GM12878 (cell line): Measurements from ENCODE around the gene LARP4B. TPM values are rescaled to one million over a fixed set of nuclear protein-coding genes. Genes with fewer than 3 reads are reported as not detected.

Experiments used
- ATAC-seq: fragments of 200-7000 bp; cut with Tn5 transposase; 3 replicates; pipeline ENCODE4 v1.9.1; 2020; ENCODE audit warnings: mild to moderate bottlenecking, moderate library complexity
- BruUV-seq: library from RNA; stranded (reverse); fragments of 400-500 nt; replicated peaks from 2 replicates; lab custom pipeline; 2021; lab: Mats Ljungman, UMichigan
- CTCF ChIA-PET: fragments of 300-600 bp; sonication (Branson Sonifier 250); formaldehyde crosslinking; extraction: SDS; loops from one replicate; lab custom pipeline; 2021; ENCODE audit warnings: inconsistent platforms; lab: Yijun Ruan, JAX
- POLR2A ChIA-PET: fragments of 350-600 bp; formaldehyde crosslinking; extraction: SDS; loops from one replicate; lab custom pipeline; 2021; ENCODE audit warnings: inconsistent platforms; lab: Charles Lee
- RAD21 ChIA-PET: fragments of 300-600 bp; sonication (Branson Sonifier 250); formaldehyde crosslinking; loops from one replicate; lab custom pipeline; 2023; ENCODE audit warnings: antibody characterized with exemption; ENCODE audit not compliant: unreplicated experiment; lab: Charles Lee
- SMC1A ChIA-PET: fragments of 300-600 bp; sonication (Branson Sonifier 250); formaldehyde crosslinking; loops from one replicate; lab custom pipeline; 2023; ENCODE audit not compliant: unreplicated experiment, uncharacterized antibody; lab: Charles Lee
- DNase-seq: peaks from one replicate; pipeline ENCODE4 v3.0.0-alpha.2; 2011; ENCODE audit warnings: low read depth, low spot score
- FAIRE-seq: peaks from 3 replicates; lab custom pipeline; 2011; peaks lifted over from hg19 to GRCh38; lab: Jason Lieb, UNC
- H2AFZ ChIP-seq: 2 replicates; pipeline ENCODE4 v1.6.0; 2011; ENCODE audit warnings: low read depth, low read length, control low read depth; ENCODE audit not compliant: control insufficient read depth
- H3K27ac ChIP-seq: 2 replicates; pipeline ENCODE4 v1.5.1; 2011; ENCODE audit warnings: control low read depth; ENCODE audit not compliant: control insufficient read depth, insufficient read depth
- H3K27me3 ChIP-seq, 2 experiments: replicated peaks in 1 of 2; 2 replicates each; pipeline versions ENCODE4 v1.6.0 to v1.6.1; 2011; ENCODE audit warnings: low read length in 1 of 2; ENCODE audit not compliant: control insufficient read depth in 2 of 2, insufficient read depth in 2 of 2
- H3K36me3 ChIP-seq, 2 experiments: 2 replicates each; pipeline ENCODE4 v1.5.1; 2011; ENCODE audit warnings: low read length in 1 of 2; ENCODE audit not compliant: control insufficient read depth in 2 of 2, insufficient read depth in 2 of 2
- H3K4me1 ChIP-seq: 2 replicates; pipeline ENCODE4 v1.6.1; 2011; ENCODE audit warnings: mild to moderate bottlenecking, low read length, moderate library complexity, mixed read lengths; ENCODE audit not compliant: control insufficient read depth, insufficient read depth
- H3K4me2 ChIP-seq: 2 replicates; pipeline ENCODE4 v1.6.0; 2011; ENCODE audit warnings: control low read depth; ENCODE audit not compliant: control insufficient read depth, insufficient read depth
- H3K4me3 ChIP-seq: fragments of 200-600 bp; sonication (generic); 2 replicates; pipeline ENCODE4 v1.5.1; 2016
- H3K79me2 ChIP-seq: 2 replicates; pipeline ENCODE4 v1.6.0; 2011; ENCODE audit warnings: low read length; ENCODE audit not compliant: control insufficient read depth, insufficient read depth
- H3K9ac ChIP-seq: 2 replicates; pipeline ENCODE4 v1.8.0; 2011; ENCODE audit warnings: low read length, control low read depth, mixed read lengths; ENCODE audit not compliant: control insufficient read depth, insufficient read depth
- H3K9me3 ChIP-seq: replicated peaks from 3 replicates; pipeline ENCODE4 v1.5.1; 2011; ENCODE audit warnings: mild to moderate bottlenecking, low read length; ENCODE audit not compliant: control insufficient read depth, insufficient read depth
- H4K20me1 ChIP-seq: 2 replicates; pipeline ENCODE4 v1.6.0; 2011; ENCODE audit not compliant: control insufficient read depth, insufficient read depth
- BHLHE40 ChIP-seq, 2 experiments: fragments of 450-650 bp in 1 of 2; IDR thresholded peaks; 2 replicates each; pipeline ENCODE4 v1.6.1; 2011 to 2017; ENCODE audit warnings: low read depth in 2 of 2, borderline replicate concordance in 1 of 2, improper control_type of control experiment in 1 of 2, low read length in 1 of 2, mild to moderate bottlenecking in 1 of 2
- DPF2 ChIP-seq: fragments of 450-650 bp; IDR thresholded peaks from 2 replicates; pipeline ENCODE4 v1.6.1; 2017; ENCODE audit warnings: mild to moderate bottlenecking
- FOXK2 ChIP-seq: fragments of 450-650 bp; IDR thresholded peaks from 2 replicates; pipeline ENCODE4 v1.6.1; 2017; ENCODE audit warnings: mild to moderate bottlenecking, moderate library complexity
- PAX5 ChIP-seq: IDR thresholded peaks from 2 replicates; pipeline ENCODE4 v1.6.1; 2011; ENCODE audit warnings: low read depth, low read length, borderline replicate concordance
- SMC3 ChIP-seq: IDR thresholded peaks from 2 replicates; pipeline ENCODE4 v1.6.1; 2011; ENCODE audit warnings: low read length, improper control_type of control experiment, borderline replicate concordance
- WGBS: methylation state at CpG from one replicate; pipeline ENCODE4 v1.1.6; 2016; ENCODE audit warnings: low lambda C conversion rate; ENCODE audit not compliant: insufficient replicate concordance, insufficient coverage; ENCODE audit errors: missing lambda C conversion rate; 5-methylcytosine and 5-hydroxymethylcytosine counted together
- in situ Hi-C: fragments of 300-500 bp; cut with MboI; formaldehyde crosslinking; loops from 9 replicates; pipeline ENCODE4 v1.14.3; 2018; ENCODE audit warnings: mixed read lengths
- intact Hi-C: fragments of 100-400 bp; cut with micrococcal nuclease; formaldehyde crosslinking; loops from one replicate; pipeline ENCODE4 v1.14.2; 2022; ENCODE audit not compliant: unreplicated experiment
- polyA plus RNA-seq, 11 experiments: library from polyadenylated mRNA; depleted of rRNA in 4 of 11; unstranded in 6 of 11; stranded (reverse) in 5 of 11; fragments of >200 nt; fragmentation: Nextera tagmentation in 4 of 11; fragmentation: Illumina TruSeq in 1 of 11; extraction: Ambion mirVana in 4 of 11; extraction: Trizol in 1 of 11; gene quantifications; 1 replicate in 1 of 11; 2 replicates in 10 of 11; pipeline versions ENCODE4 v1.2.1 to v1.2.3, GENCODE V29; 2011 to 2016; ENCODE audit warnings: inconsistent platforms in 2 of 11, missing spikeins in 2 of 11, low read depth in 1 of 11
- total RNA-seq, 4 experiments: library from RNA; depleted of rRNA in 3 of 4; stranded (reverse); fragments of >200 nt in 3 of 4; fragmentation: Illumina TruSeq in 1 of 4; extraction: Trizol in 1 of 4; gene quantifications; 2 replicates each; pipeline versions ENCODE4 v1.2.1 to v1.2.3, GENCODE V29; 2013 to 2021
- TF ChIP-seq, protein P1 (sequence below): fragments of 450-650 bp; IDR thresholded peaks from 2 replicates; pipeline ENCODE4 v1.6.1; 2017; ENCODE audit warnings: mild to moderate bottlenecking, moderate library complexity
- TF ChIP-seq, protein P2 (sequence below): fragments of 450-650 bp; formaldehyde crosslinking; IDR thresholded peaks from 2 replicates; pipeline ENCODE4 v1.5.0; 2022; ENCODE audit warnings: mild to moderate bottlenecking, missing genetic modification characterization
- TF ChIP-seq, protein P3 (sequence below): fragments of 450-650 bp; IDR thresholded peaks from 2 replicates; pipeline ENCODE4 v1.6.1; 2016; ENCODE audit warnings: mild to moderate bottlenecking

The LARP4B gene
- total and polyA plus RNA-seq, 10 of the 15 experiments (the other 5 are each of a cell fraction or from before 2014, with no cell fraction given), result 10.5 to 119 (median 39.4) TPM

DNA sequence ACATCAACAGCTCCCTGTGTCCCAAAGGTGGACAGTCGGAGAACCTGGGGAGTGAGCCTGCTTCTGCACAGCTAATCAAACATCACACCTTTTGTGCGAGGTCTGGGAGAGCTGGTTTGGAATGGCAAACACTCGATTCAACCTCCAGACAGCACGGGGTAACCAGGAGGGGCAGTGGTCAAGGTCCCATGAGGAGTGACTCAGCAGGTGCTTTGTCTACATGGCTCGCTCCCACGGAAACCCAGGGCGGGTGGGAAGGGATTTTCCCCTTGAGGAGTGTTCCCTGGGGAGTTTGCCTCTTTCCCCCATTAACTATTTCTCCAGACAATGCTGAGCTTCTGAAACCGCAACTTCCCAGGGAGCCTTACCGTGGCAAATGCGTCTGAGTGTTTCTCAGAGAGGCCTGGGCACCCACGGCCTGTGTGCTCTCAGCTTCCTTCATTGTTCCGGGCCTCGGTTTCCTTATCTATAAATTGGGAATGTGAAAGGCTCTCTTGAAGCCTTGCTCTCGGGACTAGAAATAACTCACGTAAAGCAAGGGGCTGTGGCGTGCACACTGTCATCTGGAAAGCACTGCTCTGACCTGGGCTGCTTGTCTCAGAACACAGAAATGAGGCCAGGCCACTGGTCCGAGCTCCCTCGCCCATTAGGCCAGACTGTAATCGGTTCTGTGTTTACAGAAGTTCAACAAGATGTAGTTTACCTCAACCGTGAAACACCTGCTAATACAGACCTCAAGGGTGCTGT, 42.7 kb upstream of the LARP4B start:
- H3K79me2 ChIP-seq, result no peaks in the 10 kb centered on the region
- intact Hi-C loops (loop anchor here (1.0 to 2.0 kb wide), 2 partner anchors 14 to 65 kb away; partner anchors contain the start of gene GTPBP4), in situ Hi-C loops (no loop called here)
- FAIRE-seq, result no peak
- peak; percentile 70 for DNase-seq
- ATAC-seq, result peak; percentile 77
- SMC1A ChIA-PET, result interaction anchor here (0.6 to 2.5 kb wide), 8 partner anchors 12 to 89 kb away, joined by 3 to 25 read pairs (median 4); partner anchors contain the start of genes GTPBP4 and IDI1
- no peak overlapping the region for H3K4me3 ChIP-seq
- WGBS, result 51% methylated on average over 20 of the region's 20 CpGs
- H4K20me1 ChIP-seq, result no peaks in the 10 kb centered on the region
- no peaks in the 10 kb centered on the region for H3K27me3 ChIP-seq
- H3K36me3 ChIP-seq, result no peaks in the 10 kb centered on the region
- H2AFZ ChIP-seq, result peak overlapping the region; percentile 21; the same call in 1 of the 2 replicates
- POLR2A ChIA-PET, result interaction anchor here (0.8 to 3.6 kb wide), 8 partner anchors 13 to 76 kb away, joined by 3 to 23 read pairs (median 5); partner anchors contain the start of genes GTPBP4 and LARP4B
- H3K27ac ChIP-seq, result peak overlapping the region; percentile 41
- peaks cover 7% of the 10 kb centered on the region; the same call in 2 of the 3 replicates for H3K9me3 ChIP-seq
- peaks cover 19% of the 10 kb centered on the region for H3K4me1 ChIP-seq
- CTCF ChIA-PET, result interaction anchor here (1.1 to 2.0 kb wide), 3 partner anchors 14 to 62 kb away, joined by 3 to 6 read pairs (median 3); partner anchors contain the start of genes GTPBP4 and LARP4B
- H3K4me2 ChIP-seq, result 0 out of 2 replicates have a peak overlapping the region, but pooled peaks have one; percentile 15
- H3K9ac ChIP-seq, result no peak overlapping the region; the same call in 1 of the 2 replicates
- no TSS peak for BruUV-seq
- RAD21 ChIA-PET, result interaction anchor here (0.8 to 2.2 kb wide), 8 partner anchors 9 to 70 kb away, joined by 3 to 8 read pairs (median 4); no protein-coding TSS in a partner anchor
- TF ChIP-seq PAX5 (0 out of 2 replicates have a peak, but pooled peaks have one; percentile 26), SMC3 (peak; percentile 21; the same call in 1 of the 2 replicates), BHLHE40 (IDR thresholded peaks at IDR 0.05; ENCODE audit: borderline replicate concordance in 1 of 2, low read depth in 2 of 2, low read length in 1 of 2) (peak; percentile 6 to 13; a peak in 2 of 4 replicates), DPF2 (0 out of 2 replicates have a peak, but pooled peaks have one; percentile 2), FOXK2 (no peak)
- TF ChIP-seq, protein P1, sequence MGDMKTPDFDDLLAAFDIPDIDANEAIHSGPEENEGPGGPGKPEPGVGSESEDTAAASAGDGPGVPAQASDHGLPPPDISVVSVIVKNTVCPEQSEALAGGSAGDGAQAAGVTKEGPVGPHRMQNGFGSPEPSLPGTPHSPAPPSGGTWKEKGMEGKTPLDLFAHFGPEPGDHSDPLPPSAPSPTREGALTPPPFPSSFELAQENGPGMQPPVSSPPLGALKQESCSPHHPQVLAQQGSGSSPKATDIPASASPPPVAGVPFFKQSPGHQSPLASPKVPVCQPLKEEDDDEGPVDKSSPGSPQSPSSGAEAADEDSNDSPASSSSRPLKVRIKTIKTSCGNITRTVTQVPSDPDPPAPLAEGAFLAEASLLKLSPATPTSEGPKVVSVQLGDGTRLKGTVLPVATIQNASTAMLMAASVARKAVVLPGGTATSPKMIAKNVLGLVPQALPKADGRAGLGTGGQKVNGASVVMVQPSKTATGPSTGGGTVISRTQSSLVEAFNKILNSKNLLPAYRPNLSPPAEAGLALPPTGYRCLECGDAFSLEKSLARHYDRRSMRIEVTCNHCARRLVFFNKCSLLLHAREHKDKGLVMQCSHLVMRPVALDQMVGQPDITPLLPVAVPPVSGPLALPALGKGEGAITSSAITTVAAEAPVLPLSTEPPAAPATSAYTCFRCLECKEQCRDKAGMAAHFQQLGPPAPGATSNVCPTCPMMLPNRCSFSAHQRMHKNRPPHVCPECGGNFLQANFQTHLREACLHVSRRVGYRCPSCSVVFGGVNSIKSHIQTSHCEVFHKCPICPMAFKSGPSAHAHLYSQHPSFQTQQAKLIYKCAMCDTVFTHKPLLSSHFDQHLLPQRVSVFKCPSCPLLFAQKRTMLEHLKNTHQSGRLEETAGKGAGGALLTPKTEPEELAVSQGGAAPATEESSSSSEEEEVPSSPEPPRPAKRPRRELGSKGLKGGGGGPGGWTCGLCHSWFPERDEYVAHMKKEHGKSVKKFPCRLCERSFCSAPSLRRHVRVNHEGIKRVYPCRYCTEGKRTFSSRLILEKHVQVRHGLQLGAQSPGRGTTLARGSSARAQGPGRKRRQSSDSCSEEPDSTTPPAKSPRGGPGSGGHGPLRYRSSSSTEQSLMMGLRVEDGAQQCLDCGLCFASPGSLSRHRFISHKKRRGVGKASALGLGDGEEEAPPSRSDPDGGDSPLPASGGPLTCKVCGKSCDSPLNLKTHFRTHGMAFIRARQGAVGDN, result peak; percentile 47
- TF ChIP-seq, protein P2, sequence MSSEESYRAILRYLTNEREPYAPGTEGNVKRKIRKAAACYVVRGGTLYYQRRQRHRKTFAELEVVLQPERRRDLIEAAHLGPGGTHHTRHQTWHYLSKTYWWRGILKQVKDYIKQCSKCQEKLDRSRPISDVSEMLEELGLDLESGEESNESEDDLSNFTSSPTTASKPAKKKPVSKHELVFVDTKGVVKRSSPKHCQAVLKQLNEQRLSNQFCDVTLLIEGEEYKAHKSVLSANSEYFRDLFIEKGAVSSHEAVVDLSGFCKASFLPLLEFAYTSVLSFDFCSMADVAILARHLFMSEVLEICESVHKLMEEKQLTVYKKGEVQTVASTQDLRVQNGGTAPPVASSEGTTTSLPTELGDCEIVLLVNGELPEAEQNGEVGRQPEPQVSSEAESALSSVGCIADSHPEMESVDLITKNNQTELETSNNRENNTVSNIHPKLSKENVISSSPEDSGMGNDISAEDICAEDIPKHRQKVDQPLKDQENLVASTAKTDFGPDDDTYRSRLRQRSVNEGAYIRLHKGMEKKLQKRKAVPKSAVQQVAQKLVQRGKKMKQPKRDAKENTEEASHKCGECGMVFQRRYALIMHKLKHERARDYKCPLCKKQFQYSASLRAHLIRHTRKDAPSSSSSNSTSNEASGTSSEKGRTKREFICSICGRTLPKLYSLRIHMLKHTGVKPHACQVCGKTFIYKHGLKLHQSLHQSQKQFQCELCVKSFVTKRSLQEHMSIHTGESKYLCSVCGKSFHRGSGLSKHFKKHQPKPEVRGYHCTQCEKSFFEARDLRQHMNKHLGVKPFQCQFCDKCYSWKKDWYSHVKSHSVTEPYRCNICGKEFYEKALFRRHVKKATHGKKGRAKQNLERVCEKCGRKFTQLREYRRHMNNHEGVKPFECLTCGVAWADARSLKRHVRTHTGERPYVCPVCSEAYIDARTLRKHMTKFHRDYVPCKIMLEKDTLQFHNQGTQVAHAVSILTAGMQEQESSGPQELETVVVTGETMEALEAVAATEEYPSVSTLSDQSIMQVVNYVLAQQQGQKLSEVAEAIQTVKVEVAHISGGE (CRISPR knock-in tag), result no peak
- TF ChIP-seq, protein P3, sequence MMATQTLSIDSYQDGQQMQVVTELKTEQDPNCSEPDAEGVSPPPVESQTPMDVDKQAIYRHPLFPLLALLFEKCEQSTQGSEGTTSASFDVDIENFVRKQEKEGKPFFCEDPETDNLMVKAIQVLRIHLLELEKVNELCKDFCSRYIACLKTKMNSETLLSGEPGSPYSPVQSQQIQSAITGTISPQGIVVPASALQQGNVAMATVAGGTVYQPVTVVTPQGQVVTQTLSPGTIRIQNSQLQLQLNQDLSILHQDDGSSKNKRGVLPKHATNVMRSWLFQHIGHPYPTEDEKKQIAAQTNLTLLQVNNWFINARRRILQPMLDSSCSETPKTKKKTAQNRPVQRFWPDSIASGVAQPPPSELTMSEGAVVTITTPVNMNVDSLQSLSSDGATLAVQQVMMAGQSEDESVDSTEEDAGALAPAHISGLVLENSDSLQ, result no peak
